HepG2 (cell line): ENCODE results near the gene NECTIN2. TPM values are rescaled to one million over a fixed set of nuclear protein-coding genes. Genes with fewer than 3 reads are reported as not detected.

Experiments used
- GABPB1 ChIP-seq: IDR thresholded peaks from 2 replicates; pipeline ENCODE4 v1.6.1; 2016; ENCODE audit warnings: mild to moderate bottlenecking, missing genetic modification reagents, moderate library complexity, missing compliant biosample characterization
- MIER3 ChIP-seq: IDR thresholded peaks from 2 replicates; pipeline ENCODE4 v1.6.1; 2016; ENCODE audit warnings: missing compliant biosample characterization, borderline replicate concordance
- RELA ChIP-seq: sonication (generic); formaldehyde crosslinking; IDR thresholded peaks from 2 replicates; pipeline ENCODE4 v1.4.0; 2020; ENCODE audit warnings: missing genetic modification reagents
- TBX2 ChIP-seq: sonication (generic); formaldehyde crosslinking; IDR thresholded peaks from 2 replicates; pipeline ENCODE4 v1.5.0; 2020; ENCODE audit warnings: missing genetic modification reagents, mild to moderate bottlenecking, borderline replicate concordance
- ZNF660 ChIP-seq: sonication (generic); formaldehyde crosslinking; IDR thresholded peaks from 2 replicates; pipeline ENCODE4 v1.5.1; 2020; ENCODE audit warnings: mild to moderate bottlenecking, low read depth, missing genetic modification reagents, borderline replicate concordance
- polyA plus RNA-seq, 8 experiments: library from polyadenylated mRNA; depleted of rRNA in 3 of 8; stranded (reverse) in 7 of 8; unstranded in 1 of 8; fragments of >200 nt; fragmentation: Illumina TruSeq in 4 of 8; extraction: Trizol in 4 of 8; gene quantifications; 2 replicates each; pipeline versions ENCODE4 v1.2.1 to v1.2.3, GENCODE V29; 2011 to 2016; ENCODE audit warnings: low read depth in 4 of 8, missing spikeins in 1 of 8, mixed read lengths in 1 of 8; ENCODE audit not compliant: insufficient read depth in 1 of 8
- total RNA-seq, 5 experiments: library from RNA; depleted of rRNA; stranded (reverse); fragments of >200 nt; fragmentation: Illumina TruSeq; extraction: Trizol; gene quantifications; 2 replicates each; pipeline ENCODE4 v1.2.3, GENCODE V29; 2016; ENCODE audit warnings: low read depth in 1 of 5
- TF ChIP-seq, protein P1 (sequence below): sonication (generic); formaldehyde crosslinking; conservative IDR thresholded peaks from 2 replicates; pipeline ENCODE4 v1.8.0; 2022; ENCODE audit warnings: mild to moderate bottlenecking, moderate library complexity, missing genetic modification reagents
- TF ChIP-seq, protein P2 (sequence below): IDR thresholded peaks from 2 replicates; pipeline ENCODE4 v1.6.1; 2016; ENCODE audit warnings: mild to moderate bottlenecking
- TF ChIP-seq, protein P3 (sequence below): sonication (generic); formaldehyde crosslinking; conservative IDR thresholded peaks from 2 replicates; pipeline ENCODE4 v1.4.0; 2020; ENCODE audit warnings: mild to moderate bottlenecking, missing genetic modification reagents, moderate library complexity
- TF ChIP-seq, protein P4 (sequence below): IDR thresholded peaks from 2 replicates; pipeline ENCODE4 v1.4.0; 2020; ENCODE audit warnings: mild to moderate bottlenecking, missing genetic modification reagents
- TF ChIP-seq, protein P5 (sequence below), 2 experiments: sonication (generic) in 1 of 2; formaldehyde crosslinking in 1 of 2; IDR thresholded peaks; 2 replicates each; pipeline versions ENCODE4 v1.4.0 to v1.6.1; 2016 to 2020; ENCODE audit warnings: borderline replicate concordance in 1 of 2, low read depth in 1 of 2, mild to moderate bottlenecking in 1 of 2, missing genetic modification reagents in 1 of 2

NECTIN2 gene
- total and polyA plus RNA-seq, 2 of the 13 experiments (the other 11 are each of a cell fraction or from before 2014, with no cell fraction given), result 75.4 to 114 TPM

DNA sequence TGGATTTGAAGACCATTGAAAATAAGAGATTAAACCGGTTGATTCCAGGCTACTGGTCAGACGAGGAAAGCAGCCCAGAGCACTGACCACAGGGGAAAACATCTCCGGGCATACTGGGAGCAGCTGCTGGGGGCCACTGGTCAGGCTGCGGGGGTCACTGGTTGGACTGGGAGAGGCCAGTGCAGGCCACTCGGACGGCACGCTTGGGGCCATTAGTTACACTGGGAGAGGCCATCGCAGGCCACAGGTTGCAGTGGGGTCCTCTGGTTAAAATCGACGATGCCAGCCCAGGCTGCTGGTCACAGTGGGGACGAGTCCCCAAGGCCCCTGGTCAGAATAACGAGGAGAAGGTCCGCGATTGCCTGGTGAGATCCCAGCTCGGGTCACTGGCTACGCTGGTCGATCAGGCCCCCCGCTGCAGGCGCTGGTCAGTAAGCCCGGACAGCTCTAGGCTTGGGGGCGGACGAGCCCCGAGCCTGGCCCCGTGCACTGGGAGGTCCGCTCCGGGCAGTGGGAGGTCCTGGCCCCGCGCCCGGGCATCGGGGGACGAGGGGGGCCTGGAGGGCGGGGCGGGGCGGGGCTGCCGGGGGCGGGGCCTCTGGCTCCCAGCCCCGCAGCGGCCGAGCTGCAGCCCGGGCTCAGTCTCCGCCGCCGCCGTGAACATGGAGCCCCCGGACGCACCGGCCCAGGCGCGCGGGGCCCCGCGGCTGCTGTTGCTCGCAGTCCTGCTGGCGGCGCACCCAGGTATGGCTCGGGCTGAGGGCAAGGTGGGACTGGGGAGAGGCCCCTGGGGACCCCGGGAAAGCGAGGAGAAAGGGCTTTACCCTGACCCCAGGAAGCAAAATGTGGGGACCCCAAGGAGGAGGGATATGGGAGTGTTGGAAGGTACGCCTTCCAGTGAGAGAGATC, 37.4 kb upstream of the NECTIN2 start, which contains the start of gene BCAM (continued):
- TF ChIP-seq, protein P1, sequence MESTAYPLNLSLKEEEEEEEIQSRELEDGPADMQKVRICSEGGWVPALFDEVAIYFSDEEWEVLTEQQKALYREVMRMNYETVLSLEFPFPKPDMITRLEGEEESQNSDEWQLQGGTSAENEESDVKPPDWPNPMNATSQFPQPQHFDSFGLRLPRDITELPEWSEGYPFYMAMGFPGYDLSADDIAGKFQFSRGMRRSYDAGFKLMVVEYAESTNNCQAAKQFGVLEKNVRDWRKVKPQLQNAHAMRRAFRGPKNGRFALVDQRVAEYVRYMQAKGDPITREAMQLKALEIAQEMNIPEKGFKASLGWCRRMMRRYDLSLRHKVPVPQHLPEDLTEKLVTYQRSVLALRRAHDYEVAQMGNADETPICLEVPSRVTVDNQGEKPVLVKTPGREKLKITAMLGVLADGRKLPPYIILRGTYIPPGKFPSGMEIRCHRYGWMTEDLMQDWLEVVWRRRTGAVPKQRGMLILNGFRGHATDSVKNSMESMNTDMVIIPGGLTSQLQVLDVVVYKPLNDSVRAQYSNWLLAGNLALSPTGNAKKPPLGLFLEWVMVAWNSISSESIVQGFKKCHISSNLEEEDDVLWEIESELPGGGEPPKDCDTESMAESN, result peak; percentile 55; the same call in 1 of the 2 replicates
- TF ChIP-seq, protein P2, sequence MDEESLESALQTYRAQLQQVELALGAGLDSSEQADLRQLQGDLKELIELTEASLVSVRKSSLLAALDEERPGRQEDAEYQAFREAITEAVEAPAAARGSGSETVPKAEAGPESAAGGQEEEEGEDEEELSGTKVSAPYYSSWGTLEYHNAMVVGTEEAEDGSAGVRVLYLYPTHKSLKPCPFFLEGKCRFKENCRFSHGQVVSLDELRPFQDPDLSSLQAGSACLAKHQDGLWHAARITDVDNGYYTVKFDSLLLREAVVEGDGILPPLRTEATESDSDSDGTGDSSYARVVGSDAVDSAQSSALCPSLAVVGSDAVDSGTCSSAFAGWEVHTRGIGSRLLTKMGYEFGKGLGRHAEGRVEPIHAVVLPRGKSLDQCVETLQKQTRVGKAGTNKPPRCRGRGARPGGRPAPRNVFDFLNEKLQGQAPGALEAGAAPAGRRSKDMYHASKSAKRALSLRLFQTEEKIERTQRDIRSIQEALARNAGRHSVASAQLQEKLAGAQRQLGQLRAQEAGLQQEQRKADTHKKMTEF (CRISPR knock-in tag), result peak; percentile 34
- TF ChIP-seq GABPB1 (CRISPR knock-in tag) (peak; percentile 45; the same call in 1 of the 2 replicates), TBX2 (CRISPR knock-in tag) (peak; percentile 59; the same call in 1 of the 2 replicates), ZNF660 (CRISPR knock-in tag) (no peak), RELA (CRISPR knock-in tag) (no peak), MIER3 (CRISPR knock-in tag) (no peak)
- TF ChIP-seq, protein P3, sequence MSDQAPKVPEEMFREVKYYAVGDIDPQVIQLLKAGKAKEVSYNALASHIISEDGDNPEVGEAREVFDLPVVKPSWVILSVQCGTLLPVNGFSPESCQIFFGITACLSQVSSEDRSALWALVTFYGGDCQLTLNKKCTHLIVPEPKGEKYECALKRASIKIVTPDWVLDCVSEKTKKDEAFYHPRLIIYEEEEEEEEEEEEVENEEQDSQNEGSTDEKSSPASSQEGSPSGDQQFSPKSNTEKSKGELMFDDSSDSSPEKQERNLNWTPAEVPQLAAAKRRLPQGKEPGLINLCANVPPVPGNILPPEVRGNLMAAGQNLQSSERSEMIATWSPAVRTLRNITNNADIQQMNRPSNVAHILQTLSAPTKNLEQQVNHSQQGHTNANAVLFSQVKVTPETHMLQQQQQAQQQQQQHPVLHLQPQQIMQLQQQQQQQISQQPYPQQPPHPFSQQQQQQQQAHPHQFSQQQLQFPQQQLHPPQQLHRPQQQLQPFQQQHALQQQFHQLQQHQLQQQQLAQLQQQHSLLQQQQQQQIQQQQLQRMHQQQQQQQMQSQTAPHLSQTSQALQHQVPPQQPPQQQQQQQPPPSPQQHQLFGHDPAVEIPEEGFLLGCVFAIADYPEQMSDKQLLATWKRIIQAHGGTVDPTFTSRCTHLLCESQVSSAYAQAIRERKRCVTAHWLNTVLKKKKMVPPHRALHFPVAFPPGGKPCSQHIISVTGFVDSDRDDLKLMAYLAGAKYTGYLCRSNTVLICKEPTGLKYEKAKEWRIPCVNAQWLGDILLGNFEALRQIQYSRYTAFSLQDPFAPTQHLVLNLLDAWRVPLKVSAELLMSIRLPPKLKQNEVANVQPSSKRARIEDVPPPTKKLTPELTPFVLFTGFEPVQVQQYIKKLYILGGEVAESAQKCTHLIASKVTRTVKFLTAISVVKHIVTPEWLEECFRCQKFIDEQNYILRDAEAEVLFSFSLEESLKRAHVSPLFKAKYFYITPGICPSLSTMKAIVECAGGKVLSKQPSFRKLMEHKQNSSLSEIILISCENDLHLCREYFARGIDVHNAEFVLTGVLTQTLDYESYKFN (CRISPR knock-in tag), result peak; percentile 72
- TF ChIP-seq, protein P4, sequence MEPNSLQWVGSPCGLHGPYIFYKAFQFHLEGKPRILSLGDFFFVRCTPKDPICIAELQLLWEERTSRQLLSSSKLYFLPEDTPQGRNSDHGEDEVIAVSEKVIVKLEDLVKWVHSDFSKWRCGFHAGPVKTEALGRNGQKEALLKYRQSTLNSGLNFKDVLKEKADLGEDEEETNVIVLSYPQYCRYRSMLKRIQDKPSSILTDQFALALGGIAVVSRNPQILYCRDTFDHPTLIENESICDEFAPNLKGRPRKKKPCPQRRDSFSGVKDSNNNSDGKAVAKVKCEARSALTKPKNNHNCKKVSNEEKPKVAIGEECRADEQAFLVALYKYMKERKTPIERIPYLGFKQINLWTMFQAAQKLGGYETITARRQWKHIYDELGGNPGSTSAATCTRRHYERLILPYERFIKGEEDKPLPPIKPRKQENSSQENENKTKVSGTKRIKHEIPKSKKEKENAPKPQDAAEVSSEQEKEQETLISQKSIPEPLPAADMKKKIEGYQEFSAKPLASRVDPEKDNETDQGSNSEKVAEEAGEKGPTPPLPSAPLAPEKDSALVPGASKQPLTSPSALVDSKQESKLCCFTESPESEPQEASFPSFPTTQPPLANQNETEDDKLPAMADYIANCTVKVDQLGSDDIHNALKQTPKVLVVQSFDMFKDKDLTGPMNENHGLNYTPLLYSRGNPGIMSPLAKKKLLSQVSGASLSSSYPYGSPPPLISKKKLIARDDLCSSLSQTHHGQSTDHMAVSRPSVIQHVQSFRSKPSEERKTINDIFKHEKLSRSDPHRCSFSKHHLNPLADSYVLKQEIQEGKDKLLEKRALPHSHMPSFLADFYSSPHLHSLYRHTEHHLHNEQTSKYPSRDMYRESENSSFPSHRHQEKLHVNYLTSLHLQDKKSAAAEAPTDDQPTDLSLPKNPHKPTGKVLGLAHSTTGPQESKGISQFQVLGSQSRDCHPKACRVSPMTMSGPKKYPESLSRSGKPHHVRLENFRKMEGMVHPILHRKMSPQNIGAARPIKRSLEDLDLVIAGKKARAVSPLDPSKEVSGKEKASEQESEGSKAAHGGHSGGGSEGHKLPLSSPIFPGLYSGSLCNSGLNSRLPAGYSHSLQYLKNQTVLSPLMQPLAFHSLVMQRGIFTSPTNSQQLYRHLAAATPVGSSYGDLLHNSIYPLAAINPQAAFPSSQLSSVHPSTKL (CRISPR knock-in tag), result peak; percentile 33; the same call in 1 of the 2 replicates
- TF ChIP-seq, protein P5, sequence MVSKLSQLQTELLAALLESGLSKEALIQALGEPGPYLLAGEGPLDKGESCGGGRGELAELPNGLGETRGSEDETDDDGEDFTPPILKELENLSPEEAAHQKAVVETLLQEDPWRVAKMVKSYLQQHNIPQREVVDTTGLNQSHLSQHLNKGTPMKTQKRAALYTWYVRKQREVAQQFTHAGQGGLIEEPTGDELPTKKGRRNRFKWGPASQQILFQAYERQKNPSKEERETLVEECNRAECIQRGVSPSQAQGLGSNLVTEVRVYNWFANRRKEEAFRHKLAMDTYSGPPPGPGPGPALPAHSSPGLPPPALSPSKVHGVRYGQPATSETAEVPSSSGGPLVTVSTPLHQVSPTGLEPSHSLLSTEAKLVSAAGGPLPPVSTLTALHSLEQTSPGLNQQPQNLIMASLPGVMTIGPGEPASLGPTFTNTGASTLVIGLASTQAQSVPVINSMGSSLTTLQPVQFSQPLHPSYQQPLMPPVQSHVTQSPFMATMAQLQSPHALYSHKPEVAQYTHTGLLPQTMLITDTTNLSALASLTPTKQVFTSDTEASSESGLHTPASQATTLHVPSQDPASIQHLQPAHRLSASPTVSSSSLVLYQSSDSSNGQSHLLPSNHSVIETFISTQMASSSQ (IDR thresholded peaks at IDR 0.05; ENCODE audit: low read depth), result no peak
- TF ChIP-seq, protein P5 (CRISPR knock-in tag; IDR thresholded peaks at IDR 0.05; ENCODE audit: borderline replicate concordance), result peak; percentile 40
